ENCODE results near the gene VANGL1.
A peak's percentile ranks its signal among the peaks of the same experiment; 100 is the strongest.

VANGL1 gene

DNA sequence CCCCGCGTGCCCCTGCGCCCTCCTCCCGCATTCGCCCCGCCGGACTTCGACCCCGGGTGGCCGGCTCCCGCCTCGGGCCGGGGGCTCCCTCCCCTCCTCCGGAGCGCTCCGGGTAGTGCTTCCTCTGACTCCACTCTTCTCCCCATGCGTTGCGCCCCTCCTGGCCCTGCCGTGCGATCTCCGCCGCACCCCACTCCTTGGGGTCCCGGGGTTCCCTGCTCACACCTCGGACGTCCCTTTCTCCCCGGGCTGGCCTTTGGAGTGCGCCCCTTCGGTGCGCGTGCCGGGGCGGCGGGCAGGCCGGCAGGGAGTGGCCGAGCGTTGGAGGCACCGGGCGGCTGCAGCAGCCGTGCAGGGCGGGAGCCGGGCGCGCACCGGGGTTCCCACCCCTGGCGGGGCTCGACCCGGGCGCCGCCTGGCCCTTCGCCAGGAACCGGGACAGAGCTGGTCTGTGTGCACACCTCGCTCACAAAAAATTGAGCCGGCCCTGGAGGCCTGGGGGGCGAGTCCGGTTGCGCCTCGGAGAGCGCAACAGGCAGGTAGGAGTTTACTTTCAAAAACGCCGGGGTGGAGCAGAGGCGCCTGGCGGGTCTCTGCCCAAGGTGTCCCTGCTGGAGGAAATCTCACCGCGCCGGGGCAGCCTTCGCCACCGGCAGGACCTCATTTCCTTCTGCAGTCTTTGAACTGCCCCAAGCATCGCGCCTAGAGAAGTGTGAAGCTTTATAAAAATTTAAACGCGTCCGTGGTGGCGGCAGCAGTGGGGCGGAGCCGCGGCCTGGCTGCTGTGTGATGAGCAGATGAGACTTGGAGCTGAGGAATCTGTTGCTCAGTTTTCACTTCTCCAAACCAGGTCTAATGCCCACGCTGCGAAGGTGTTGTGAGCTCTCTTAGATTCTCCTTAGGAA is 650 bp downstream of the VANGL1 start:
- peaks cover 8% of the 10 kb centered on the region for H3K27me3 Mint-ChIP-seq (ENCODE audit: low read depth, poor library complexity)
- TF ChIP-seq, protein P1, sequence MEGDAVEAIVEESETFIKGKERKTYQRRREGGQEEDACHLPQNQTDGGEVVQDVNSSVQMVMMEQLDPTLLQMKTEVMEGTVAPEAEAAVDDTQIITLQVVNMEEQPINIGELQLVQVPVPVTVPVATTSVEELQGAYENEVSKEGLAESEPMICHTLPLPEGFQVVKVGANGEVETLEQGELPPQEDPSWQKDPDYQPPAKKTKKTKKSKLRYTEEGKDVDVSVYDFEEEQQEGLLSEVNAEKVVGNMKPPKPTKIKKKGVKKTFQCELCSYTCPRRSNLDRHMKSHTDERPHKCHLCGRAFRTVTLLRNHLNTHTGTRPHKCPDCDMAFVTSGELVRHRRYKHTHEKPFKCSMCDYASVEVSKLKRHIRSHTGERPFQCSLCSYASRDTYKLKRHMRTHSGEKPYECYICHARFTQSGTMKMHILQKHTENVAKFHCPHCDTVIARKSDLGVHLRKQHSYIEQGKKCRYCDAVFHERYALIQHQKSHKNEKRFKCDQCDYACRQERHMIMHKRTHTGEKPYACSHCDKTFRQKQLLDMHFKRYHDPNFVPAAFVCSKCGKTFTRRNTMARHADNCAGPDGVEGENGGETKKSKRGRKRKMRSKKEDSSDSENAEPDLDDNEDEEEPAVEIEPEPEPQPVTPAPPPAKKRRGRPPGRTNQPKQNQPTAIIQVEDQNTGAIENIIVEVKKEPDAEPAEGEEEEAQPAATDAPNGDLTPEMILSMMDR (IDR thresholded peaks at IDR 0.05), result no peak
- DNase-seq, result peak; percentile 61
- H3K4me1 Mint-ChIP-seq, result peaks cover 38% of the 10 kb centered on the region
- H3K36me3 Mint-ChIP-seq (ENCODE audit: low read depth), result peaks cover 22% of the 10 kb centered on the region
- peaks cover 42% of the 10 kb centered on the region for H3K9me3 Mint-ChIP-seq
- peak overlapping the region; percentile 79 for H3K27ac Mint-ChIP-seq
- peak overlapping the region; percentile 89 for H3K4me3 Mint-ChIP-seq

DNA sequence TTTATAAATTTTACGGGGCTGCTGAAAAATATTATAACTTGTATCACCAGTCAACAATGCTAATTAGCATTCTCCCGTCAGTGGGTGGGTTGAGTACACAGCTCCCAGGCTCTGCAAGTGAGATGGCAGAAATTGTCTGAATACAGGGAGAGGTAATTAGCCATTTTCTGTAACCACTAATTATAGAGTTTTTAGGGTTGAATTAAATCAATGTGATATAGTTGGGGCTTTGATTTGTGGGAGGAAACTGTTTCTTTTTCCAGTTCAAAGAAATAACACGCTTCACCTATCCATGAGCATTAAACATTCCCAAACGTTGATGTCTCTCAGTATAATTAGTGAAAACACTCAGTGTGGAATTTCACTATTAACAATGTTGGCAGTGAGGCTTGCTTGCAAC is 1.5 kb downstream of the VANGL1 start:
- H3K27me3 Mint-ChIP-seq (ENCODE audit: low read depth, poor library complexity), result peaks cover 8% of the 10 kb centered on the region
- TF ChIP-seq, protein P1 (IDR thresholded peaks at IDR 0.05), result no peak
- peaks cover 34% of the 10 kb centered on the region for H3K9me3 Mint-ChIP-seq
- peaks cover 21% of the 10 kb centered on the region for H3K36me3 Mint-ChIP-seq (ENCODE audit: low read depth)
- DNase-seq, result no peak
- H3K27ac Mint-ChIP-seq, result no peak overlapping the region
- peaks cover 38% of the 10 kb centered on the region for H3K4me1 Mint-ChIP-seq
- peak overlapping the region; percentile 89 for H3K4me3 Mint-ChIP-seq

DNA sequence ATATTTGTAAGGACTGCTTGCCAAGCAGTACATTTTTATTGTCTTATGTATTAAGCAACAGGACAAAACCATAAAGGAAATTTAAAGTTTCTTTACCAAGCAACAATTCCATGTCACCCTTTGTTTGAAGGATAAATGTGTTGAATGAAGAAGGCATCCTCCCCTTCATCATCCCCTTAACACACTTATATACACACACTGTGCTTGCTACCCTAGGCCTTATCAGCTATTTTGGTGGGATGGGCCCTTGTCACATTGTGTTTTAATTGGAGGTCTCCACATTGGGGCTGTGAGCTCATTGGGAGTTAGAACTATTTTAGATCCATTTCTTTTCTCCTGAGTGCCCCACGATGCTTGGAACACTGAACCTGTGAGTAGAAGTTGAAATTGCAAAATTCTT is 1.9 kb downstream of the VANGL1 start:
- no peak overlapping the region for H3K27ac Mint-ChIP-seq
- H3K4me3 Mint-ChIP-seq, result peak overlapping the region; percentile 89
- H3K27me3 Mint-ChIP-seq (ENCODE audit: low read depth, poor library complexity), result peaks cover 8% of the 10 kb centered on the region
- peaks cover 38% of the 10 kb centered on the region for H3K4me1 Mint-ChIP-seq
- H3K9me3 Mint-ChIP-seq, result peaks cover 29% of the 10 kb centered on the region
- H3K36me3 Mint-ChIP-seq (ENCODE audit: low read depth), result peaks cover 16% of the 10 kb centered on the region
- no peak for DNase-seq
- TF ChIP-seq, protein P1 (IDR thresholded peaks at IDR 0.05), result no peak

DNA sequence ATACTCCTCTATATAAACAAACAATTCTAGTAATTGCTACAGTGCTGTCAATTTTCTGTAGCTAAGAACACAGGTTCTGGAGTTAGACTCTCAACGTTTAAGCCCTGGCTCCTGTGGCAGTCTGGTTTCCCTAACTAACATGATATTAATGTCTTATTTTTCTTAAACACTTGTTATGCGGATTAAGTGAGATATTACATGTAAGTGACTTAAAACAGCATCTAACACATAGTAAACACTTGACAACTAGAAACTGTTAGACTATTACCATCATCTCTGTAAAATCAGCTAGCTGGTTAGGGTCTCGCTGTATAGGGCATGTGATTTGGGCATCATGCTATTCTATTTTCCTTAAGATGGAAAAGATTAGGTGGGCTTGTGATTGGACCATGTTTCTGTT is 2.3 kb downstream of the VANGL1 start:
- Mint-ChIP-seq H3K9me3 (peaks cover 25% of the 10 kb centered on the region), H3K4me3 (peak overlapping the region; percentile 31), H3K27ac (no peak overlapping the region), H3K27me3 (ENCODE audit: low read depth, poor library complexity) (peaks cover 6% of the 10 kb centered on the region), H3K36me3 (ENCODE audit: low read depth) (peaks cover 15% of the 10 kb centered on the region), H3K4me1 (peaks cover 38% of the 10 kb centered on the region)
- DNase-seq, result no peak
- TF ChIP-seq, protein P1 (IDR thresholded peaks at IDR 0.05), result no peak

DNA sequence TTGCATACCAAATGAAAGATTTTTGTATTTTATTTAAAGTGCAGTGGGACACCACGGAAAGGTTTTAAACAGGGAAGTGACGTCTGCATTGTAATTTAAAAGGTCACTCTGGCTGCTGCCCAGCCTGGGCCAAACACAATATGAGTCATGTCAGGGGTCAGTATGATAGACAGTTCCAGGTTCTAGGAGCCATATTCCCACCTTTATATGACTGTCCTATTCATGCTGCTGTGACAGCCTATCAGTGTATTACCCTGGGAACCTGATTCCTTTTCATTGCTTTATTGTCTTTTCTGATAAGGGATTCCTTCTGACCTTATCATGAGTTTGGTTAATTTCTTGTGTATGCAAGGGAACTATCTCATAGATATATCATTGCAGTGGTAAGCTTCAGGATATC is 5.3 kb downstream of the VANGL1 start:
- H3K9me3 Mint-ChIP-seq, result no peaks in the 10 kb centered on the region
- peaks cover 32% of the 10 kb centered on the region for H3K4me1 Mint-ChIP-seq
- DNase-seq, result no peak
- peaks cover 4% of the 10 kb centered on the region for H3K36me3 Mint-ChIP-seq (ENCODE audit: low read depth)
- TF ChIP-seq, protein P1 (IDR thresholded peaks at IDR 0.05), result no peak
- no peak overlapping the region for H3K27ac Mint-ChIP-seq
- peaks cover 4% of the 10 kb centered on the region for H3K27me3 Mint-ChIP-seq (ENCODE audit: low read depth, poor library complexity)
- H3K4me3 Mint-ChIP-seq, result no peak overlapping the region

DNA sequence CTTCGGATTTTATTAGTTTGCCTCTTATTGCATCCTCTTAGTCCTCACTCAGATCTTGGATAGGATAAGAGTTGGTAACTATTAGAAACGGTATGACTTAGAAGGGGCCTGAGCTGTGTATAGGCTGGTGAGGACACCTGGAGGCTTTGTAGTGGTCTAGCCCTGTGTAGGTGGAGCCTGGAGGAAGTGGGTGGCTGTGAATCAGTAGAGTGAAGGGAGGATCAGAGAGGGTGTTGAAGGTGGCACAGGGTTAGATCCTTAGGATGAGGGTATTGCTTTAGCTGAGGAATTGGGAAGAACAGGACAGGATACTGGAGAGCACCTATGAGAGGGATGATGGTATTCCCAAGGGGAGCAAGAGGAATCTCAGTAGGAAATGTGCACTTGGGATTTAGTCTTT is 5.7 kb downstream of the VANGL1 start:
- peaks cover 4% of the 10 kb centered on the region for H3K27me3 Mint-ChIP-seq (ENCODE audit: low read depth, poor library complexity)
- TF ChIP-seq, protein P1 (IDR thresholded peaks at IDR 0.05), result no peak
- no peak overlapping the region for H3K27ac Mint-ChIP-seq
- H3K4me3 Mint-ChIP-seq, result no peak overlapping the region
- peaks cover 32% of the 10 kb centered on the region for H3K4me1 Mint-ChIP-seq
- no peak for DNase-seq
- H3K36me3 Mint-ChIP-seq (ENCODE audit: low read depth), result peaks cover 8% of the 10 kb centered on the region
- no peaks in the 10 kb centered on the region for H3K9me3 Mint-ChIP-seq

Data from nephron progenitor cell (in vitro differentiated cells).